Raji (cell line): Measurements from ENCODE around the gene MBD3L2B.
"Not testable (repeated sequence)": the region's sequence is repeated elsewhere in the genome, so short reads cannot be mapped to it uniquely, and the experiment has no call there.

ENCODE experiments used
- POLR2A ChIP-seq: IDR thresholded peaks from 2 replicates; pipeline ENCODE4 v1.6.1; 2011; ENCODE audit warnings: low read depth, low read length, control low read depth; ENCODE audit not compliant: insufficient read depth

Gene MBD3L2B

DNA sequence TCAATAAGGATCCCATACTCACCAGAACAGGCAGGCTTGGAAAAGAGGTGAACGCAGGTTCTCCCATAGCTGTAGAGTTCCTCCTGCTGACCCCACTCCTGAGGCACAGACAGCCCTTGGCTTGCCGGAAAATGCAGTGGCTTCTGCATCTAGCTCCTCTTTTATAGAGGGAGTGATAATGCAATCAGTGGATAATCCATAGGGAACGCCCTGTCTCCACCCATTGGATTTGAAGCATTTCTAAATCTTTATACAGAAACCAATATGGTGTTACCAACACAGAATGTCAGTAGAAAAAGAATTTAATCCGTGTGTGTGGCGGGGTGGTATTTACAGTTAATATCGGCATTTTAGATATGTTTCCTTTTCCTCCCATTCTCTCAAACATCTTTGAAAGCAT, at the start of gene MBD3L2B:
TSS of gene MBD3L2B (minus strand) at position 101 of the 400 bp plus-strand sequence. CDS start at position 67, 34 bp downstream.
- TF ChIP-seq POLR2A = not testable (repeated sequence)

DNA sequence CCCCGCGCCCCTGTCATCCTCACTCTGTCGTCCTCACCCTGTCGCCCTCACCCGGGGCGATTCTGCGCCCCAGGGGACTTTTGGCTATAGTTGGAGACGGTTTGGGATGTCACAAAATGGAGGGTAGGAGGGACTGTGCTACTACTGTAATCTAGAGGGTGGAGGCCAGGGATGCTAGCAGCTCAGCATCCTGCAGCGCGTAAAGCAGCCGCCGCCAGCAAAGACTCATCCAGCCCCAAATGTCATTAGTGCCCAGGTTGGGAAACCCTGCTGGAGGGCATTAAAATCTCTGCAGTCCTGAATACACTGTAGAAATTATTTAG, 48.6 kb upstream of the MBD3L2B start:
- TF ChIP-seq POLR2A = no peak

GRCh38 chr19:7069042-7069903, 48.0 kb upstream of the MBD3L2B start, which contains the start of gene ZNF557:
Gene ZNF557, plus strand, starts transcription at chr19:7069703. Its CDS starts 5,372 bp downstream, at chr19:7075075.
- TF ChIP-seq POLR2A = peak; percentile 86

DNA sequence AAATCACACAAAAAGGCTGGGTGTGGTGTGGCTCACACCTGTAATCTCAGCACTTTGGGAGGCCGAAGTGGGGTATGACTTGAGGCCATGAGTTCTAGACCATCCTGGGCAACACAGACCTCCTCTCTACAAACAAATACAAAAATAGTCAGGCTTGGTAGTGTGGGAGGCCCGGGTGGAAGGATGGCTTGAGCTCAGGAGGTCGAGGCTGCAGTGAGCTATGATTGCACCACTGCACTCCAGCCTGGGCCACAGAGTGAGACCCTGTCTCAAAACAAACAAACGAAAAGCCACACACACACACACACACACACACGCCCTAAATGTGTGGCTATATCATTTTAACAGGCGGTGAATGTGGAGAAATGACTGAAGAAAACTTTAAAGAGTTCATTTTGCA, 47.4 kb upstream of the MBD3L2B start:
- TF ChIP-seq POLR2A = no peak

GRCh38 chr19:7067716-7068115, 46.5 kb upstream of the MBD3L2B start:
- no peak for TF ChIP-seq POLR2A

- no peak for TF ChIP-seq POLR2A
These were observed 42.7 kb upstream of the MBD3L2B start for GRCh38 chr19:7063764-7064418.

GRCh38 chr19:7063339-7063738, 42.1 kb upstream of the MBD3L2B start:
- TF ChIP-seq POLR2A = no peak

DNA sequence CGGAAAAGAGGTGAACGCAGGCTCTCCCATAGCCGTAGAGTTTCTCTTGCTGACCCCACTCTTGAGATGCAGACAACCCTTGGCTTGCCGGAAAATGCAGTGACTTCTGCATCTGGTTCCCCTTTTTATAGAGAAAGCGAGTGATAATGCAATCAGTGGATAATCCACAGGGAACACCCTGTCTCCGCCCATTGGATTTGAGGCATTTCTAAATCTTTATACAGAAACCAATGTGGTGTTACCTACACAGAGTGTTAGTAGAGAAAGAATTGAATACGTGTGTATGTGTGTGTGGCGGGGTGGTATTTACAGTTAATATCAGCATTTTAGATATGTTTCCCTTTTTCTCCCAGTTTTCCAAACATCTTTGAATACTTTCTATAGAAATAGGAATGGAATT, 37.3 kb upstream of the MBD3L2B start, which contains the start of gene MBD3L3:
TSS of gene MBD3L3 (minus strand) at position 101 of the 400 bp plus-strand sequence. CDS start at position 30, 71 bp downstream.
- TF ChIP-seq POLR2A = not testable (repeated sequence)

DNA sequence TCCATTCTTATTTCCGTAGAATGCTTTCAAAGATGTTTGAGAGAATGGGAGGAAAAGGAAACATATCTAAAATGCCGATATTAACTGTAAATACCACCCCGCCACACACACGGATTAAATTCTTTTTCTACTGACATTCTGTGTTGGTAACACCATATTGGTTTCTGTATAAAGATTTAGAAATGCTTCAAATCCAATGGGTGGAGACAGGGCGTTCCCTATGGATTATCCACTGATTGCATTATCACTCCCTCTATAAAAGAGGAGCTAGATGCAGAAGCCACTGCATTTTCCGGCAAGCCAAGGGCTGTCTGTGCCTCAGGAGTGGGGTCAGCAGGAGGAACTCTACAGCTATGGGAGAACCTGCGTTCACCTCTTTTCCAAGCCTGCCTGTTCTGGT, 27.8 kb upstream of the MBD3L2B start, which contains the start of gene MBD3L2:
TSS of gene MBD3L2 (plus strand) at position 301 of the 400 bp plus-strand sequence. CDS start at position 354, 53 bp downstream.
- TF ChIP-seq POLR2A = not testable (repeated sequence)

DNA sequence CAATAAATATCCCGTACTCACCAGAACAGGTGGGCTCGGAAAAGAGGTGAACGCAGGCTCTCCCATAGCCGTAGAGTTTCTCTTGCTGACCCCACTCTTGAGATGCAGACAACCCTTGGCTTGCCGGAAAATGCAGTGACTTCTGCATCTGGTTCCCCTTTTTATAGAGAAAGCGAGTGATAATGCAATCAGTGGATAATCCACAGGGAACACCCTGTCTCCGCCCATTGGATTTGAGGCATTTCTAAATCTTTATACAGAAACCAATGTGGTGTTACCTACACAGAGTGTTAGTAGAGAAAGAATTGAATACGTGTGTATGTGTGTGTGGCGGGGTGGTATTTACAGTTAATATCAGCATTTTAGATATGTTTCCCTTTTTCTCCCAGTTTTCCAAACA, 18.8 kb upstream of the MBD3L2B start, which contains the start of gene MBD3L4:
TSS of gene MBD3L4 (minus strand) at position 101 of the 400 bp plus-strand sequence. CDS start at position 66, 35 bp downstream.
- not testable (repeated sequence) for TF ChIP-seq POLR2A

GRCh38 chr19:7030278-7030677, 9.0 kb upstream of the MBD3L2B start, which contains the start of gene MBD3L5:
Gene MBD3L5, plus strand, starts transcription at chr19:7030578. Its CDS starts 34 bp downstream, at chr19:7030612.
- TF ChIP-seq POLR2A = not testable (repeated sequence)

DNA sequence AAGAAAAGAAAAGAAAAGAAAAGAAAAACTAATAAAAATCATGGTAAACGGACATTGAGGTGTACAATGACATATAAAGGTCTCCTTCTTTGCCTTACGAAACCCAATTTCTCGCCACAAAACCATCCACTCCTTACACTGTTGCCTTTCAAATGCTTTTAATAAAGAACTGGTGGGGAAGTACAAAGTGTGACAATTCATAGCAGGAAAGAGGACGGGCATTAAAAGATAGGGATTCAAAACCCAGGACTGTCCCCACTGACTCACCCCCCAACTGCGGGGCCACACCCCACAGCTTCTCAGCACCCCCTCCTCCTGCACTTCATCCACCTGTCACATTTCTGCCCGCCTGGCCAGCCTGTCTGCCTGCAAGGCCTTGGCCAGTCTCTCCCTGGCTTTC, 2.4 kb downstream of the MBD3L2B start:
- TF ChIP-seq POLR2A = no peak

- no peak for TF ChIP-seq POLR2A
These were observed 7.6 kb downstream of the MBD3L2B start for GRCh38 chr19:7013678-7014077.

- TF ChIP-seq POLR2A = no peak
These were observed 10.3 kb downstream of the MBD3L2B start for GRCh38 chr19:7010722-7011593.

GRCh38 chr19:7007859-7008258, 13.4 kb downstream of the MBD3L2B start:
- no peak for TF ChIP-seq POLR2A
